WTC11 (cell line): Measurements from ENCODE around the gene TMEM72. TPM values are rescaled to one million over a fixed set of nuclear protein-coding genes. Genes with fewer than 3 reads are reported as not detected.
A peak's percentile ranks its signal among the peaks of the same experiment; 100 is the strongest.

ENCODE experiments used
- ATAC-seq: fragments of 200-7000 bp; cut with Tn5 transposase; 2 replicates; pipeline ENCODE4 v1.10.0; 2021; ENCODE audit warnings: mild to moderate bottlenecking, moderate library complexity
- CTCF ChIA-PET: fragments of 300-600 bp; sonication (Branson Sonifier 250); formaldehyde crosslinking; loops from one replicate; lab custom pipeline; 2021; ENCODE audit warnings: antibody characterized with exemption; lab: Charles Lee
- POLR2A ChIA-PET: fragments of 350-600 bp; sonication (Branson Sonifier 250); formaldehyde crosslinking; loops from one replicate; lab custom pipeline; 2021; ENCODE audit warnings: antibody characterized with exemption; lab: Charles Lee
- DNase-seq: peaks from one replicate; pipeline ENCODE4 v3.0.0; 2021; ENCODE audit warnings: low spot score
- H3K27ac Mint-ChIP-seq: 2 replicates; pipeline ENCODE4 v1.8.0; 2021; ENCODE audit warnings: mixed read lengths
- H3K27me3 Mint-ChIP-seq: 2 replicates; pipeline ENCODE4 v1.8.0; 2021; ENCODE audit warnings: low read depth, mild to moderate bottlenecking, moderate library complexity, mixed read lengths
- H3K36me3 Mint-ChIP-seq: 2 replicates; pipeline ENCODE4 v1.8.0; 2021; ENCODE audit warnings: mixed read lengths
- H3K4me1 Mint-ChIP-seq: 2 replicates; pipeline ENCODE4 v1.8.0; 2022; ENCODE audit warnings: mixed read lengths
- H3K4me3 Mint-ChIP-seq: 2 replicates; pipeline ENCODE4 v1.8.0; 2021; ENCODE audit warnings: mild to moderate bottlenecking, moderate library complexity, mixed read lengths
- H3K9me3 Mint-ChIP-seq: 2 replicates; pipeline ENCODE4 v1.8.0; 2021; ENCODE audit warnings: mixed read lengths
- ATF1 ChIP-seq: sonication (generic); formaldehyde crosslinking; IDR thresholded peaks from 2 replicates; pipeline ENCODE4 v1.8.1; 2023; ENCODE audit warnings: mild to moderate bottlenecking, moderate library complexity, missing genetic modification reagents
- E2F1 ChIP-seq: sonication (generic); formaldehyde crosslinking; IDR thresholded peaks from 2 replicates; pipeline ENCODE4 v1.8.0; 2022; ENCODE audit warnings: mild to moderate bottlenecking, missing genetic modification reagents
- E2F5 ChIP-seq: sonication (generic); formaldehyde crosslinking; IDR thresholded peaks from 2 replicates; pipeline ENCODE4 v1.8.1; 2022; ENCODE audit warnings: mild to moderate bottlenecking, moderate library complexity, missing genetic modification reagents
- FOXK1 ChIP-seq: sonication (generic); formaldehyde crosslinking; IDR thresholded peaks from 2 replicates; pipeline ENCODE4 v1.8.0; 2022; ENCODE audit warnings: mild to moderate bottlenecking, moderate library complexity, missing genetic modification reagents
- GABPB1 ChIP-seq: sonication (generic); formaldehyde crosslinking; IDR thresholded peaks from 2 replicates; pipeline ENCODE4 v1.8.1; 2023; ENCODE audit warnings: mild to moderate bottlenecking, missing genetic modification reagents
- GRHL2 ChIP-seq: fragments of 250-450 bp; sonication (Bioruptor Pico); IDR thresholded peaks from 2 replicates; pipeline ENCODE4 v1.8.0; 2022; ENCODE audit warnings: mild to moderate bottlenecking, moderate library complexity; ENCODE audit not compliant: insufficient replicate concordance, severe bottlenecking
- JAZF1 ChIP-seq: fragments of 250-450 bp; sonication (Bioruptor Pico); IDR thresholded peaks from 2 replicates; pipeline ENCODE4 v1.9.0; 2021; ENCODE audit warnings: moderate library complexity, mild to moderate bottlenecking, inconsistent platforms
- MAX ChIP-seq: sonication (generic); formaldehyde crosslinking; IDR thresholded peaks from 2 replicates; pipeline ENCODE4 v1.8.0; 2022; ENCODE audit warnings: mild to moderate bottlenecking, missing genetic modification reagents
- NFYB ChIP-seq: sonication (generic); formaldehyde crosslinking; conservative IDR thresholded peaks from 2 replicates; pipeline ENCODE4 v1.8.0; 2022; ENCODE audit warnings: low read depth, missing genetic modification reagents
- NR1H2 ChIP-seq: sonication (generic); formaldehyde crosslinking; IDR thresholded peaks from 2 replicates; pipeline ENCODE4 v1.9.0; 2021; ENCODE audit warnings: mild to moderate bottlenecking, moderate library complexity, missing genetic modification reagents
- PREB ChIP-seq: sonication (generic); formaldehyde crosslinking; IDR thresholded peaks from 2 replicates; pipeline ENCODE4 v1.8.1; 2022; ENCODE audit warnings: mild to moderate bottlenecking, missing genetic modification reagents, moderate library complexity, borderline replicate concordance
- SMAD3 ChIP-seq: sonication (generic); formaldehyde crosslinking; IDR thresholded peaks from 2 replicates; pipeline ENCODE4 v1.8.0; 2022; ENCODE audit warnings: missing genetic modification reagents, mild to moderate bottlenecking, borderline replicate concordance
- TP53 ChIP-seq: sonication (generic); formaldehyde crosslinking; IDR thresholded peaks from 2 replicates; pipeline ENCODE4 v1.8.1; 2023; ENCODE audit warnings: mild to moderate bottlenecking, missing genetic modification reagents
- ZBTB21 ChIP-seq: sonication (generic); formaldehyde crosslinking; IDR thresholded peaks from 2 replicates; pipeline ENCODE4 v1.8.1; 2023; ENCODE audit warnings: mild to moderate bottlenecking, missing genetic modification reagents, borderline replicate concordance
- ZNF281 ChIP-seq: sonication (generic); formaldehyde crosslinking; IDR thresholded peaks from 2 replicates; pipeline ENCODE4 v1.8.0; 2023; ENCODE audit warnings: mild to moderate bottlenecking, missing genetic modification reagents
- total RNA-seq: library from RNA; stranded (reverse); gene quantifications from 3 replicates; pipeline ENCODE4 v1.2.3, GENCODE V29; 2021
- TF ChIP-seq, protein P1 (sequence below): sonication (generic); formaldehyde crosslinking; IDR thresholded peaks from 2 replicates; pipeline ENCODE4 v1.8.1; 2023; ENCODE audit warnings: mild to moderate bottlenecking, moderate library complexity, missing genetic modification reagents

Gene TMEM72
- total RNA-seq, 1 experiment from 2014 or later: not detected

GRCh38 chr10:44958196-44958897 lies 47.2 kb downstream of the TMEM72 start:
- DNase-seq (no peak), ATAC-seq (no peak)
- peaks cover 5% of the 10 kb centered on the region; the same call in 1 of the 2 replicates for H3K9me3 Mint-ChIP-seq
- H3K4me1 Mint-ChIP-seq: peaks cover 48% of the 10 kb centered on the region
- H3K27ac Mint-ChIP-seq: no peak overlapping the region
- H3K36me3 Mint-ChIP-seq: peaks cover 9% of the 10 kb centered on the region
- TF ChIP-seq, protein P1, sequence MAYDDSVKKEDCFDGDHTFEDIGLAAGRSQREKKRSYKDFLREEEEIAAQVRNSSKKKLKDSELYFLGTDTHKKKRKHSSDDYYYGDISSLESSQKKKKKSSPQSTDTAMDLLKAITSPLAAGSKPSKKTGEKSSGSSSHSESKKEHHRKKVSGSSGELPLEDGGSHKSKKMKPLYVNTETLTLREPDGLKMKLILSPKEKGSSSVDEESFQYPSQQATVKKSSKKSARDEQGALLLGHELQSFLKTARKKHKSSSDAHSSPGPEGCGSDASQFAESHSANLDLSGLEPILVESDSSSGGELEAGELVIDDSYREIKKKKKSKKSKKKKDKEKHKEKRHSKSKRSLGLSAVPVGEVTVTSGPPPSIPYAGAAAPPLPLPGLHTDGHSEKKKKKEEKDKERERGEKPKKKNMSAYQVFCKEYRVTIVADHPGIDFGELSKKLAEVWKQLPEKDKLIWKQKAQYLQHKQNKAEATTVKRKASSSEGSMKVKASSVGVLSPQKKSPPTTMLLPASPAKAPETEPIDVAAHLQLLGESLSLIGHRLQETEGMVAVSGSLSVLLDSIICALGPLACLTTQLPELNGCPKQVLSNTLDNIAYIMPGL (CRISPR knock-in tag): no peak
- TF ChIP-seq JAZF1 (CRISPR knock-in tag): no peak
- TF ChIP-seq, all 79 proteins: peak for 0
- CTCF ChIA-PET: interaction anchor here (1.4 to 7.3 kb wide), 3 partner anchors 20 to 32 kb away, joined by 3 to 74 read pairs (median 4); partner anchors contain the start of gene DEPP1
- H3K27me3 Mint-ChIP-seq: peaks cover 10% of the 10 kb centered on the region
- H3K4me3 Mint-ChIP-seq: peak overlapping the region; percentile 81
- POLR2A ChIA-PET: no interaction called here

DNA sequence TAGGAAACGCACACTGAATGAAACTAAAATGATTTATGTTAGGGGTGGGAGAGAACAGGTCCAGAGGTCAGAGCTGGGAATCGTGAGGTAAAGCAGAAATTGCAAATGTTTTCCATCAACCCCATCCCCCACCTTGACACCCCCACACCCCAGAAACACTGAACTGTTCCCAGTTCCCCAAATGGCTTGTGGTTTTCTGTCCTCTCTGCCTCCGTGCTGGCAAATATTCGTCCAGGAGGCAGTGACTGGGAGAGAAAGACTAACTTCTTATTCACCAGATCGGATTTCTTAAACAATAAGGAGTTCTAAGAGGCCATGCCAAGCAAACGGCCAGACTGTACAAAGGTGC lies 47.7 kb downstream of the TMEM72 start:
- DNase-seq: no peak
- peak overlapping the region; percentile 81 for H3K4me3 Mint-ChIP-seq
- no peak overlapping the region; the same call in 1 of the 2 replicates for H3K27ac Mint-ChIP-seq
- peaks cover 10% of the 10 kb centered on the region for H3K27me3 Mint-ChIP-seq
- H3K4me1 Mint-ChIP-seq: peaks cover 50% of the 10 kb centered on the region
- ChIA-PET CTCF (interaction anchor here (1.3 to 7.3 kb wide), 4 partner anchors 9 to 32 kb away, joined by 3 to 74 read pairs (median 4); partner anchors contain the start of gene DEPP1), POLR2A (no interaction called here)
- no peak for ATAC-seq
- TF ChIP-seq E2F1 (CRISPR knock-in tag): 0 out of 2 replicates have a peak, but pooled peaks have one; percentile 2
- TF ChIP-seq SMAD3 (CRISPR knock-in tag): no peak
- TF ChIP-seq NR1H2: no peak
- peaks cover 9% of the 10 kb centered on the region for H3K36me3 Mint-ChIP-seq
- peaks cover 5% of the 10 kb centered on the region; the same call in 1 of the 2 replicates for H3K9me3 Mint-ChIP-seq

GRCh38 chr10:44959247-44960087 lies 48.3 kb downstream of the TMEM72 start, which contains the start of gene RASSF4:
TSS of gene RASSF4 (plus strand) at chr10:44959802. CDS start at chr10:44970203, 10,401 bp downstream.
- Mint-ChIP-seq H3K36me3 (peaks cover 9% of the 10 kb centered on the region), H3K4me3 (peak within 1 kb of the TSS; percentile 81), H3K27ac (no peak within 1 kb of the TSS; the same call in 1 of the 2 replicates), H3K27me3 (peaks cover 10% of the 10 kb centered on the region), H3K9me3 (peaks cover 5% of the 10 kb centered on the region; the same call in 1 of the 2 replicates), H3K4me1 (peaks cover 56% of the 10 kb centered on the region)
- CTCF ChIA-PET: interaction anchor here (1.0 to 7.3 kb wide), 7 partner anchors 10 to 81 kb away, joined by 3 to 74 read pairs (median 3); partner anchors contain the start of gene DEPP1
- ATAC-seq: peak; percentile 97
- peak; percentile 94 for DNase-seq
- POLR2A ChIA-PET: no interaction called here
- no peak for TF ChIP-seq ZNF281 (CRISPR knock-in tag)
- 0 out of 2 replicates have a peak, but pooled peaks have one; percentile 22 for TF ChIP-seq ZBTB21
- TF ChIP-seq GRHL2 (CRISPR knock-in tag): no peak
- peak; percentile 86; the same call in 1 of the 2 replicates for TF ChIP-seq TP53 (CRISPR knock-in tag)
- no peak for TF ChIP-seq ATF1 (CRISPR knock-in tag)
- TF ChIP-seq MAX (CRISPR knock-in tag): peak; percentile 64
- no peak for TF ChIP-seq NFYB
- peak; percentile 66 for TF ChIP-seq GABPB1 (CRISPR knock-in tag)
- 0 out of 2 replicates have a peak, but pooled peaks have one; percentile 5 for TF ChIP-seq E2F1 (CRISPR knock-in tag)
- TF ChIP-seq PREB (CRISPR knock-in tag): no peak
- 0 out of 2 replicates have a peak, but pooled peaks have one; percentile 28 for TF ChIP-seq FOXK1 (CRISPR knock-in tag)
- TF ChIP-seq E2F5 (CRISPR knock-in tag): 0 out of 2 replicates have a peak, but pooled peaks have one; percentile 9
